Activated naive CD8-positive, alpha-beta T cell treated with anti-CD3 and anti-CD28 coated beads, Interleukin-2, amount 10 ng/mL, durations not matched to agents 7 days and 5 days (primary cell): Measurements from ENCODE around the gene WWTR1. TPM values are rescaled to one million over a fixed set of nuclear protein-coding genes. Genes with fewer than 3 reads are reported as not detected.

Experiments used
- ATAC-seq: fragments of 150-1000 bp; cut with Tn5 transposase; one replicate; pipeline ENCODE4 v1.10.0; 2021; ENCODE audit warnings: low read depth, moderate library complexity
- POLR2A ChIA-PET: fragments of 350-600 bp; sonication (Branson Sonifier 250); formaldehyde crosslinking; loops from one replicate; lab custom pipeline; 2021; ENCODE audit warnings: antibody characterized with exemption; lab: Charles Lee
- DNase-seq: peaks from one replicate; pipeline ENCODE4 v3.0.0; 2021
- H3K27ac Mint-ChIP-seq: one replicate; pipeline ENCODE4 v1.8.0; 2022; ENCODE audit warnings: mild to moderate bottlenecking, mixed read lengths
- H3K27me3 Mint-ChIP-seq: one replicate; pipeline ENCODE4 v1.8.0; 2022; ENCODE audit warnings: mild to moderate bottlenecking, moderate library complexity, mixed read lengths
- H3K36me3 Mint-ChIP-seq: one replicate; pipeline ENCODE4 v1.8.0; 2021; ENCODE audit warnings: mild to moderate bottlenecking, mixed read lengths
- H3K4me1 Mint-ChIP-seq: one replicate; pipeline ENCODE4 v1.8.0; 2021; ENCODE audit warnings: mixed read lengths
- H3K4me3 Mint-ChIP-seq: one replicate; pipeline ENCODE4 v1.8.0; 2022; ENCODE audit warnings: mild to moderate bottlenecking, moderate library complexity, mixed read lengths
- H3K9me3 Mint-ChIP-seq: one replicate; pipeline ENCODE4 v1.8.0; 2021; ENCODE audit warnings: mixed read lengths
- total RNA-seq, 2 experiments: library from RNA; stranded (reverse); gene quantifications; one replicate each; pipeline ENCODE4 v1.2.3, GENCODE V29; 2021

The WWTR1 gene
- total RNA-seq, 2 experiments from 2014 or later = 0.55 to 0.79 TPM

DNA sequence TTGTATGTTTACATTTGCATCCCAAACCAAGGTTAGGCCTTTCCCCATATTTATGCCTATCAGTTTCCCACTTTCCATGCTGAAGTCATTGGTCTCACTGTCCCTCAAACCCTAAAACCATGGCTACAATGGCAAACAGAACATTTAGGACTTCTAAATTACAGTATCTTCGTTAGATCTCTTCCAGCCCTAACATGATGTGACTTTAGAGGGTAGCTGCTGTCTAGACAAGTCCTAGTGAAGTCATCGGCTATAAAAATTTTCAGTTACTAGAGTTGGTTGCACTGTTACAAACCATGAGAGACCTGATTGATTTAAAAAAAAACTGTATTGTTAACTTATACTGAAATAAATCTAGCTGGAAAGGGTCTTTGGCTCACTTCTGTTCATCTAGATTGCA is 128.7 kb downstream of the WWTR1 start:
- H3K27ac Mint-ChIP-seq = no peak overlapping the region
- no peaks in the 10 kb centered on the region for H3K9me3 Mint-ChIP-seq
- POLR2A ChIA-PET = no interaction called here
- H3K36me3 Mint-ChIP-seq = no peaks in the 10 kb centered on the region
- peaks cover 11% of the 10 kb centered on the region for H3K27me3 Mint-ChIP-seq
- DNase-seq (no peak), ATAC-seq (no peak)
- H3K4me3 Mint-ChIP-seq = no peak overlapping the region
- H3K4me1 Mint-ChIP-seq = peaks cover 7% of the 10 kb centered on the region

DNA sequence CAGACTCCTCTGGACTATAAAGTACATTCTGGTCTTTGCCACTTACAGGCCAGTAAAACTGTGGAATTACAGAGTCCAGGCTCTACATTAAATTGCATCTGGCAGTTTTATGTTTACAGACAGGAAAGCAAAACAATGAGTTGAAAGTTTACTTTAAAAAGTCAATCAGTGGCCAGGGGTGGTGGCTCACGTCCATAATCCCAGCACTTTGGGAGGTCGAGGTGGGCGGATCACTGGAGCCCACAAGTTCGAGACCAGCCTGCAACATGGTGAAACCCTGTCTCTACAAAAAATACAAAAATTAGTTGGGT is 129.5 kb downstream of the WWTR1 start:
- H3K36me3 Mint-ChIP-seq = no peaks in the 10 kb centered on the region
- DNase-seq (no peak), ATAC-seq (no peak)
- H3K27ac Mint-ChIP-seq = no peak overlapping the region
- no peaks in the 10 kb centered on the region for H3K9me3 Mint-ChIP-seq
- POLR2A ChIA-PET = no interaction called here
- H3K27me3 Mint-ChIP-seq = peaks cover 11% of the 10 kb centered on the region
- H3K4me3 Mint-ChIP-seq = no peak overlapping the region
- H3K4me1 Mint-ChIP-seq = peaks cover 7% of the 10 kb centered on the region

DNA sequence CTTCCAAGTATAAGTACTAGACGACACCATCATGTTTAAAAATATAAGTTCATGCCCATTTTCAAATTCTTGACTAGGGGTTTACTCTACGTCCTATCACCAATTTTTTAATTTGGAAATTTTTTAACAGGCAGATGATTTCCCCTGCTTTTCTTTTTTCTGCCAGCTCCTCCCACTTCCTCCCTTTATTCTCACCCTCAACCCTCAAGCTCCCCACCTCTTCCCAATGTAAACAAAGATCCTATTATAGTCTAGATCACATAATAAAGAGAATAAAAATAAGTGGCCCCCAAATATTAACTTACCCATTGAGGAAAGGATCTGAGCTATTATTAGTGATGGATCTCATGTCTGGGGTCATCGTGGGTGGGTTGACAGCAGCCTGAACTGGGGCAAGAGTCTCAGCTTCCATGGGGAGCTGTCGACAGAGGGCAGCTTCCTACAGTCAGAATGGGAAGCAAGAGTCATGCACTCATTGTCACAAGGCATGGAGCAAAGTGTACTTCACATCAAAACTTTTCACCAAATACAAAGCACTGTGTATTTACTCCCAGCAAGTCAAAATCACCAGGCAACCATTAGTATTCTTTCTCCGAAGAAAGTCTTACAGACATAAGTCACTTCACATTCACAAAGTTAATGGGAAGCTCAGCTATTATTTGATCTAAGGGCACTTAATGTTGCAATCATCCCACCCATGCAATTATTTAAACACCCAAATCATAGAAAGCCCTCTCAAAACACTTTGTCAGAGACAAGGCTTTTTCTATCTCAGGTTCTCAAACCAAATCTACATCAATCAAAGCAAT is 130.1 kb downstream of the WWTR1 start:
- Mint-ChIP-seq H3K27me3 (peaks cover 8% of the 10 kb centered on the region), H3K36me3 (no peaks in the 10 kb centered on the region), H3K4me1 (peaks cover 3% of the 10 kb centered on the region), H3K27ac (no peak overlapping the region), H3K9me3 (no peaks in the 10 kb centered on the region), H3K4me3 (no peak overlapping the region)
- ATAC-seq = no peak
- POLR2A ChIA-PET = no interaction called here
- no peak for DNase-seq

DNA sequence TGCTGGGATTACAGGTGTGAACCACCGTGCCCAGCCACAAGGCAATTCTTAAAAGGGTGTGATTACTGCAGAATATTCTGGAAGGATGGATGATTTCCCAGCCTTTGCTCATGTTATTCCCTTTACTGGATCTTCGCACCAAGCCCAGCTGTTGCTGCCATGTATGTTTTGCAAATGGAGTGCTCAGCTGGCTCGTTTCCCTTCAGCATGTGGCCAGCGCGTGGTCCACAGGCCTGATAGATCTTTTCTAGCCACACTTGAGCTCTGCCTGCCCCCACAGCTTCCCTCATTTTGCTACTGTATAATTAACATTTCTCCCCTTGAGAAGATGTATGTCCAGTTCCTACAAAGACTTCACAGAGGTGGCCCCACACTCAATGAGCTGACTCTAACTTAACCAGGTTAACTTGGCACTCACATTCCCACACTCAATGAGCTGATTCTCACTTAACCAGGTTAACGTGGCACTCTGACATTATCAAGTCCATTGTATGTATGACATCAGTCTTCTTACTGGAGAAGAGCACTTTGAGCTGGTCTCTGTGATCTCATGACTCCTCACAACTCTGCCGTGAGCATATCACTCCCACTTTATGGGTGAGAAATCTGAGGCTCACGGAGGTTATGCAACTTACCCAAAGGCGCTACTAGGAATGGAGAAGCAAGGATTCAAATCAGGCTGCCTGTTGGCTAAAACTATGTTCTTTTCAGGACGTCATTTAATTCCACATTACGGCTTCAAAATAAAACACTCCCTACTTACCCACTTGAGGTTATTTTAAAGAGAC is 134.1 kb downstream of the WWTR1 start:
- Mint-ChIP-seq H3K27me3 (peaks cover 9% of the 10 kb centered on the region), H3K9me3 (no peaks in the 10 kb centered on the region), H3K4me3 (no peak overlapping the region), H3K36me3 (no peaks in the 10 kb centered on the region), H3K4me1 (no peaks in the 10 kb centered on the region), H3K27ac (no peak overlapping the region)
- POLR2A ChIA-PET = no interaction called here
- no peak for ATAC-seq
- DNase-seq = no peak

DNA sequence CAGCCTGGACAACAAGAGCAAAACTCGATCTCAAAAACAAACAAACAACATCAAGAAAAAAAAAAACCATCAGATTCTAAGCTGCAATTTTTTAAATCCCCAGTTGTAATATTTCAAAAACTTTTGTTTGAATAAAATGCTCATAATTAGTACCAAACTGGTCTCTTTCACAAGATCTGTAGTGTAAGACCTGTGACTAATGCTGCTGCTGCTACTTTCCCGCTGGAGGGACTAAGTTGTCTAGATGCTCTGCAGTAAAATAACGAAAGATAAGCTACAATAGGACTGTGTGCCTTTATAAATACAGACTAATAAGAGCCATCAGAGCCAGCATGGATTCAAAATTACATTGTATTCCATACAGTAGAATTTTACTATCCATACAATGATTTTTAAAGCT is 137.9 kb downstream of the WWTR1 start:
- POLR2A ChIA-PET = no interaction called here
- Mint-ChIP-seq H3K27ac (no peak overlapping the region), H3K27me3 (peaks cover 4% of the 10 kb centered on the region), H3K36me3 (no peaks in the 10 kb centered on the region), H3K4me3 (no peak overlapping the region), H3K4me1 (no peaks in the 10 kb centered on the region), H3K9me3 (no peaks in the 10 kb centered on the region)
- ATAC-seq (no peak), DNase-seq (no peak)

DNA sequence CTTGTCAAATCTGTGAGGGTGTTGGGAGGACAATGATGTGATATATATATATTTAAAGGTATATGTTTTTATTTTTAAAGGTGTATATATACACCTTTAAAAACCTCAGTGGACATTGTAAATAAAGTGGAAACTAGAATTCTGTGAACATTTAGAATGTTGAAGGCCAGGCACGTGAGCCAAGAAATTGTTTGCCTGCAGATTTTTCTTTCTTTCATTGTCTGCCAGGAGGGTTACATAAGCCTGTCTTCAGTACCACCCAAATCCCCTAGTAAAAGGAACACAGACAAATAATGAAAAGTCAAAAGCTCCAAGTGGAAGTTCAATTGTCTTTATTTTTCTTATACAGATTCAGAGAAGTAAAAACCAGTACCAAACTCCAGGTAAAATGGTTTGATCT is 140.9 kb downstream of the WWTR1 start:
- Mint-ChIP-seq H3K4me3 (no peak overlapping the region), H3K27me3 (peaks cover 8% of the 10 kb centered on the region), H3K4me1 (peaks cover 3% of the 10 kb centered on the region), H3K9me3 (no peaks in the 10 kb centered on the region), H3K27ac (no peak overlapping the region), H3K36me3 (no peaks in the 10 kb centered on the region)
- ATAC-seq (no peak), DNase-seq (no peak)
- POLR2A ChIA-PET = no interaction called here

DNA sequence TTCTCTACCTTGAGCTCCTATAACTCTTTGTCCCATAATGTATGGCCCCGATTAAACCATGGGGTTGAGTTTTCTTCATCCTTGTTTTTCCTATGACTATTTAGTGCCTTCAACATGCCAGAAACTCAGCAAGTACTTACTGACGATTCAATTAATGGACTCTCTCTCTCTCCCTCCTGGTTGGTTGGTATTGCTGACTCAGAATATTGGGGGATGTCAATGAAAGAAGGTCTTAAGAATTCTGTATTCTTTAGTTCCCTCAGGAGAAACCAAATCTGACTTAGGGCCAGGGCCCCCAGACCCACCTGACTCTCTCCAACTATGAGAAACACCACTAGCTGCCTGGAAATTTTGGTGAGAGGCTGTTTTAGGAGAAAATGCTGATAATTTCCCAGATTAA is 142.6 kb downstream of the WWTR1 start:
- Mint-ChIP-seq H3K36me3 (no peaks in the 10 kb centered on the region), H3K4me3 (no peak overlapping the region), H3K27ac (no peak overlapping the region), H3K27me3 (peaks cover 11% of the 10 kb centered on the region), H3K9me3 (no peaks in the 10 kb centered on the region), H3K4me1 (peaks cover 3% of the 10 kb centered on the region)
- ATAC-seq (no peak), DNase-seq (no peak)
- POLR2A ChIA-PET = no interaction called here

DNA sequence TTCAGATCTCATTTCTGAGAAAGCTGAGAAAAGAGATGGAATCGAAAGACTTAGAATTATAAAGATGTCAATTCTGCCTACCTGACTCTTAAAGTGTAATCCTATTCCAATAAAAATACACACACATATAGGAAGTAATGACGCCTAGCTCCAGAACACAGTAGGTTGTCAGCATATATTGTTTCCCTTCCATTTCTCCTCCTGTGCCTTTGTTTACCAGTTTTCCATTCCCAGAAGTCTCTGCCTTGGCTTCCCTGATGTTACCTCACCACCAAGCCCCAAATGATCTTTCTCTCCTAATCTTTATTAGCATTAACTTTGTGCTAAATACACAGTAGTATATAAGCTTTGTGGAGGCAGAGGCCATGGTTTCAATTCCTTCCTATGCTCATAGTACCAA is 143.4 kb downstream of the WWTR1 start:
- DNase-seq = no peak
- ATAC-seq = no peak
- no peak overlapping the region for H3K27ac Mint-ChIP-seq
- H3K4me3 Mint-ChIP-seq = no peak overlapping the region
- POLR2A ChIA-PET = no interaction called here
- peaks cover 11% of the 10 kb centered on the region for H3K27me3 Mint-ChIP-seq
- H3K4me1 Mint-ChIP-seq = peaks cover 3% of the 10 kb centered on the region
- H3K36me3 Mint-ChIP-seq = no peaks in the 10 kb centered on the region
- H3K9me3 Mint-ChIP-seq = no peaks in the 10 kb centered on the region

DNA sequence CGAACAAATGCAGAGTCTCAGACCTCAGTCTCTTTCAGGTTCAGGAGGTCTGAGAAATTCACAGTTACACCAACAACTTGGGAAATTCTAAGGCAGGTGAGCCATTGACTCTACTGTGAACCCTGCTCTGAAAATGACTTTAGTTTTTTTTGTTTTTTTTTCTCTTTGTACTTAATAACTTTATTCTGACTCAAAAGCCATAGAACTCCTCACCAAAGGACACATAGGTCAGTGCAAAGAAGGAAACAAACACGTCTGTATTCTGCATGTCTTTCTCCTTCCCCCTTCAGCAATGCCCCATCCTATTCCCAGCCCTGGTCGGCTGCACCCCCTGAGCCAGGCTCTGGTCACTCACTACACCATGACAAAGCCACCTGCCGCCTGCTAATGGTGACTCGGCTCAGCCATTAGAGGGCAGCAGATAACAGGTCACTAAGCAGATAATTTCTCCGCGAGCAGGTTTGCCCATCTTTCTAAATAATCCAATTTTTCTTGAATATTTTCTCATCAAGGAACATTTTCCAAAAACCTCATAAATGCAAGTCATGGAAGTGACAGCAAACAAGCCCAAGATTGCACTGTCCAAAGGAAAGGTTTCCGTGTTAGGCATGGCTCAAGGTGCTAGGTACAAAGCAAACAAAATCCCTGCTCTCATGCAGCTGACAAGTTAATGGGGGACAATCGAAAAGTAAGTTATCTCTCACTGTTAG is 145.6 kb downstream of the WWTR1 start:
- ATAC-seq (no peak), DNase-seq (no peak)
- Mint-ChIP-seq H3K9me3 (no peaks in the 10 kb centered on the region), H3K27me3 (peaks cover 9% of the 10 kb centered on the region), H3K4me1 (peaks cover 13% of the 10 kb centered on the region), H3K36me3 (no peaks in the 10 kb centered on the region), H3K27ac (no peak overlapping the region), H3K4me3 (peak overlapping the region; percentile 4)
- POLR2A ChIA-PET = interaction anchor here (0.7 kb wide), 1 partner anchor 42 kb away, joined by 4 read pairs; no protein-coding TSS in a partner anchor

DNA sequence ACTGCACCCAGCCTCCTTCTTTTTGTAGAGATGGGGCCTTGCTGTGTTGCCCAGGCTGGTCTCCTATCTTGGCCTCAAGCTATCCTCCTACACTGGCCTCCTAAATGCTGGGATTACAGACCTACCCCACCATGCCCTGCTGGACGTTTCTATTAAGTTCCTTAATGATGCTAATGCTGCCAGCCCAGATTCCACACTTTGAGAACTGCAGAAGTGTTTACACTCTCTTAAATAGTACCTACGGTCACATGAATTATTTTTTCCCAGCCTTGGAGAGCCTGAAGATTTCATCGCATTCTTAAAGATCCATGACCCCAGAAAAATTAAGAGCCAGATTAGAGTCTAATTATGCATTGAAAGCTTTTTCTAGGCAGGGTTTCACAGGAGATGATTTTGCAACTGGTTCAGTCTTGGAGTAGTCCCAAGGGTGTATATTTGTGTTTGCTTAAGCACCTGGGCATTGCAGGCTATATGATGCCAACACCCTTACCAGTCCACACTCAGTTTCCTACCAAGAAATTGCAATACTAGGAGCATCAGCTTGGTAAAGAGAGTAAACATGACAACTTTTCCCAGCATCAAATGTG is 146.7 kb downstream of the WWTR1 start:
- no peak overlapping the region for H3K4me3 Mint-ChIP-seq
- ATAC-seq = no peak
- no peaks in the 10 kb centered on the region for H3K9me3 Mint-ChIP-seq
- H3K36me3 Mint-ChIP-seq = no peaks in the 10 kb centered on the region
- DNase-seq = no peak
- no peak overlapping the region for H3K27ac Mint-ChIP-seq
- H3K4me1 Mint-ChIP-seq = peaks cover 13% of the 10 kb centered on the region
- POLR2A ChIA-PET = no interaction called here
- peaks cover 10% of the 10 kb centered on the region for H3K27me3 Mint-ChIP-seq

DNA sequence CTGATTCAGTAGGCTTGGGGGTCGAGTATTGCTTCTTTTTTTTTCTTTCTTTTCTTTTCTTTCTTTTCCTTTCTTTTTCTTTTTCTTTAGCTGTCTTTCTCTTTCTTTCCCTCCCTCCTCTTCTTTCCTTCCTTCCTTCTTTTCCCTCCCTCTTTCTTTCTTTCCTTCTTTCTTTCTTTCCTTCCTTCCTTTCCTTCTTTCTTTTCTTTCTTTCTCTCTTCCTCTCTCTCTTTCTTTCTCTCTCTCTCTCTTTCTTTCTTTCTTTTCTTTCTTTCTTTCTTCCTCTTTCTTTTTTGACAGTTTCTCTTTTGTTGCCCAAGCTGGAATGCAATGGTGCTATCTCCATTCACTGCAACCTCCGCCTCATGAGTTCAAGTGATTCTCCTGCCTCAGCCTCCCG is 147.3 kb downstream of the WWTR1 start:
- H3K27ac Mint-ChIP-seq = no peak overlapping the region
- DNase-seq (no peak), ATAC-seq (no peak)
- H3K4me1 Mint-ChIP-seq = peaks cover 13% of the 10 kb centered on the region
- no peaks in the 10 kb centered on the region for H3K36me3 Mint-ChIP-seq
- POLR2A ChIA-PET = no interaction called here
- no peak overlapping the region for H3K4me3 Mint-ChIP-seq
- peaks cover 11% of the 10 kb centered on the region for H3K27me3 Mint-ChIP-seq
- no peaks in the 10 kb centered on the region for H3K9me3 Mint-ChIP-seq

DNA sequence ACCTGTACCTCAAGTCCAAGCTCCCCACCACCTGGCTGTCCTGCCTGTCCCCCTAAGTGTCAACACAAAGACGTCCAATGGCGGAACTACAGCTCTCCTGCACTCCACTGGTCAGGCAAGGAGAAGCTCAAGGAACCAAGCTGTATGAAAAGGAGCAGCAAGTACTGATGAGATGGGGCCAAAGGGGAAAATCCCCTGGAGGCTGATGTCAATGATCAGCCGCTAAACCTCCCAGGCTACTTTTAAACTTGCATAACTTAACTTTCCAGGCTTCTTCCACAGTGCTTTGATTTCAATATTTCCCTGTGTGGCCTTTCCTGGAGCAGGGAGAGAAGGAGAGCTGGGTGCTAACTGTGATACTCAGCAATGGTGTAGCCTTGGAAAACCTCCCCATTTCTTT is 148.3 kb downstream of the WWTR1 start:
- POLR2A ChIA-PET = no interaction called here
- Mint-ChIP-seq H3K4me1 (peaks cover 13% of the 10 kb centered on the region), H3K27me3 (peaks cover 14% of the 10 kb centered on the region), H3K36me3 (no peaks in the 10 kb centered on the region), H3K27ac (no peak overlapping the region), H3K9me3 (no peaks in the 10 kb centered on the region), H3K4me3 (no peak overlapping the region)
- no peak for ATAC-seq
- no peak for DNase-seq
